ENCODE data around the gene ALDH3A2.

ALDH3A2 gene

GRCh38 chr17:19648475-19649273 is at the start of gene ALDH3A2:
Gene ALDH3A2 (plus strand): TSS chr17:19648751. CDS start chr17:19648972, 221 bp downstream.
- DNase-seq: peak; percentile 72 to 90 (median 80)

GRCh38 chr17:19610311-19610710 is 38.2 kb upstream of the ALDH3A2 start:
- no peak for DNase-seq

- DNase-seq: no peak
Measured at GRCh38 chr17:19610879-19611278, 37.7 kb upstream of the ALDH3A2 start.

GRCh38 chr17:19613979-19614378 is 34.6 kb upstream of the ALDH3A2 start:
- no peak for DNase-seq

- DNase-seq: no peak
Measured at GRCh38 chr17:19614900-19615299, 33.7 kb upstream of the ALDH3A2 start.

- no peak for DNase-seq
Measured at GRCh38 chr17:19618015-19618414, 30.5 kb upstream of the ALDH3A2 start.

GRCh38 chr17:19619705-19620325 is 28.7 kb upstream of the ALDH3A2 start:
- no peak for DNase-seq

- no peak for DNase-seq
Measured at GRCh38 chr17:19621697-19622096, 26.9 kb upstream of the ALDH3A2 start.

GRCh38 chr17:19626079-19626478 is 22.5 kb upstream of the ALDH3A2 start:
- DNase-seq: no peak

GRCh38 chr17:19629449-19629848 is 19.1 kb upstream of the ALDH3A2 start:
- DNase-seq: no peak

GRCh38 chr17:19630035-19630434 is 18.5 kb upstream of the ALDH3A2 start:
- DNase-seq: no peak

- no peak for DNase-seq
Measured at GRCh38 chr17:19630661-19631060, 17.9 kb upstream of the ALDH3A2 start.

GRCh38 chr17:19631905-19632304 is 16.6 kb upstream of the ALDH3A2 start:
- DNase-seq: no peak

- no peak for DNase-seq
Measured at GRCh38 chr17:19641687-19642372, 6.7 kb upstream of the ALDH3A2 start.

GRCh38 chr17:19642373-19642893 is 6.1 kb upstream of the ALDH3A2 start:
- DNase-seq: no peak

- no peak for DNase-seq
Measured at GRCh38 chr17:19644493-19645210, 3.9 kb upstream of the ALDH3A2 start.

- DNase-seq: peak in 2 of 4 experiments; percentile 2 to 25
Measured at GRCh38 chr17:19645734-19646201, 2.8 kb upstream of the ALDH3A2 start.

- DNase-seq: no peak
Measured at GRCh38 chr17:19646788-19647696, 1.5 kb upstream of the ALDH3A2 start.

- DNase-seq: peak in 2 of 4 experiments; percentile 14 to 55
Measured at GRCh38 chr17:19647697-19648474, 665 bp upstream of the ALDH3A2 start.

GRCh38 chr17:19649274-19649541 is 657 bp downstream of the ALDH3A2 start:
- no peak for DNase-seq

- no peak for DNase-seq
Measured at GRCh38 chr17:19650826-19651225, 2.3 kb downstream of the ALDH3A2 start.

All from activated naive CD4-positive, alpha-beta T cell (primary cell).